ENCODE measurements around the gene SLC49A4.

The SLC49A4 gene

DNA sequence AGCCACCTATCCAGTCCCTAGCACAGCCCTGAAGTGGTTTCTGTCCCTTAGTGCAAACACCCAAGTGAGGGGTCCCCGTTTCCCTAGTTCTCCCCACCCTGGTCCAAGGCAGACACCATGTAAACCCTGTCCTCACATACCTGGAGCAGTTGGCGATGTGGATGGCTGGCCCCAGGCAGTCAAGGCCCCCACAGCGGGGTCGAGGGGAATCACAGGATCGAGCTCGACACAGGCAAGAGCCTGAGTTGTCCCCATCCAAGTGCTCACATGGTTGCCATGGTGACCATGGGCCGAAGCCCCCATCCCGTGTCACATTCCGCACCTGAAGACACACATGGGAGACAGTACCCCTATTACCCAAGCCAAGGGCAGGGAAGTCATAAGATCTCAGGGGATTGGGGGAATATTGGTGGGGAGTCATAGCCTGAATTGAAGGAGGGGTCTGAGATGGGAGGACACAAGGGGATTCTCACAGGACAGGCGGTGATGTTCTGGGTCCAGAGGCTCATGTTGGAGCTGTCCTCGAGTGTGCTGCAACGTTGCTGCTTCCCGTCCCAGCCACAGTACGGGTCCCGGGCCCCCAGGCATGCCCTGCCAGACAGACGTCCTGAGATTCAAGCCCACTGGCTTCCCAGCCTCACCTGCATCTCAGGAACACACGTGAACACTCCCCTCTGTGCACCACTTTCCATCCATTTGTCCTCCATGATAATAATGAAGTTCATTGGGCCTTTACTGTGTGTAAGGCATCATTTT, 120.6 kb downstream of the SLC49A4 start:
- Histone ChIP-seq H3K27me3 (ENCODE audit: insufficient read depth, low read length) (no peaks in the 10 kb centered on the region; the same call in 1 of the 2 replicates), H3K9ac (ENCODE audit: low read depth, low read length) (no peak overlapping the region), H3K9me3 (ENCODE audit: insufficient read depth, low read depth, low read length) (no peaks in the 10 kb centered on the region), H3K36me3 (ENCODE audit: insufficient read depth, low read depth, low read length) (peaks cover 12% of the 10 kb centered on the region; the same call in 1 of the 2 replicates), H3K27ac (ENCODE audit: low read length) (no peak overlapping the region), H3K4me3 (ENCODE audit: low read length) (no peak overlapping the region), H3K4me1 (ENCODE audit: insufficient read depth, low read length) (no peaks in the 10 kb centered on the region)

- H3K27me3 ChIP-seq (ENCODE audit: insufficient read depth, low read length) = peaks cover 5% of the 10 kb centered on the region
- no peaks in the 10 kb centered on the region for H3K9me3 ChIP-seq (ENCODE audit: insufficient read depth, low read depth, low read length)
- no peak overlapping the region for H3K9ac ChIP-seq (ENCODE audit: low read depth, low read length)
- H3K36me3 ChIP-seq (ENCODE audit: insufficient read depth, low read depth, low read length) = peaks cover 12% of the 10 kb centered on the region; the same call in 1 of the 2 replicates
- H3K4me1 ChIP-seq (ENCODE audit: insufficient read depth, low read length) = no peaks in the 10 kb centered on the region
- no peak overlapping the region for H3K27ac ChIP-seq (ENCODE audit: low read length)
- no peak overlapping the region for H3K4me3 ChIP-seq (ENCODE audit: low read length)
These were observed 121.2 kb downstream of the SLC49A4 start for GRCh38 chr3:122916084-122916483.

DNA sequence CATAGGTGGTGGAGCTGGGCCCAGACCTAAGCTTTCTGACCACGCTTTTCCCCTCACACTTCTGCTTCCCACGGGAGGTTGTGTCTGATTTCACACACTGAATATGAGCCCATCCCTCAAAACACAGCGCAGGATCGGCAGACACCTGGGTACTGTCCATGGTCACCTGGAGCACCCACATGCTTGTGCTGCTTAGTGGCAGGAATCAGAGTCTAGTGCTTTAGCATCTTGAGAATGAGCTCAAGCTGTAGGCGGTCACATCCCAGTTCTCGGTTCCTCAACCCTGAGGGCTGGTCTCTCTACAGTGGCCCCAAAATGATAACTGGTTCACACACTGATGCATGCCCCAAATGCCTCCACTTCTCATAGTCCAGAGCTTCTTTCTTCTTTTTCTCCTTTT, 121.7 kb downstream of the SLC49A4 start:
- H3K4me3 ChIP-seq (ENCODE audit: low read length) = no peak overlapping the region
- peaks cover 10% of the 10 kb centered on the region for H3K27me3 ChIP-seq (ENCODE audit: insufficient read depth, low read length)
- no peaks in the 10 kb centered on the region for H3K9me3 ChIP-seq (ENCODE audit: insufficient read depth, low read depth, low read length)
- H3K27ac ChIP-seq (ENCODE audit: low read length) = no peak overlapping the region
- H3K36me3 ChIP-seq (ENCODE audit: insufficient read depth, low read depth, low read length) = peaks cover 10% of the 10 kb centered on the region; the same call in 1 of the 2 replicates
- no peaks in the 10 kb centered on the region for H3K4me1 ChIP-seq (ENCODE audit: insufficient read depth, low read length)
- H3K9ac ChIP-seq (ENCODE audit: low read depth, low read length) = no peak overlapping the region

- no peaks in the 10 kb centered on the region for H3K9me3 ChIP-seq (ENCODE audit: insufficient read depth, low read depth, low read length)
- no peaks in the 10 kb centered on the region for H3K4me1 ChIP-seq (ENCODE audit: insufficient read depth, low read length)
- H3K9ac ChIP-seq (ENCODE audit: low read depth, low read length) = no peak overlapping the region
- no peak overlapping the region for H3K27ac ChIP-seq (ENCODE audit: low read length)
- no peak overlapping the region for H3K4me3 ChIP-seq (ENCODE audit: low read length)
- H3K36me3 ChIP-seq (ENCODE audit: insufficient read depth, low read depth, low read length) = peaks cover 2% of the 10 kb centered on the region; the same call in 1 of the 2 replicates
- H3K27me3 ChIP-seq (ENCODE audit: insufficient read depth, low read length) = peaks cover 18% of the 10 kb centered on the region
These were observed 122.5 kb downstream of the SLC49A4 start for GRCh38 chr3:122917412-122917811.

- Histone ChIP-seq H3K4me1 (ENCODE audit: insufficient read depth, low read length) (no peaks in the 10 kb centered on the region), H3K27me3 (ENCODE audit: insufficient read depth, low read length) (peaks cover 31% of the 10 kb centered on the region), H3K4me3 (ENCODE audit: low read length) (no peak overlapping the region), H3K27ac (ENCODE audit: low read length) (no peak overlapping the region), H3K36me3 (ENCODE audit: insufficient read depth, low read depth, low read length) (no peaks in the 10 kb centered on the region; the same call in 1 of the 2 replicates), H3K9me3 (ENCODE audit: insufficient read depth, low read depth, low read length) (no peaks in the 10 kb centered on the region), H3K9ac (ENCODE audit: low read depth, low read length) (no peak overlapping the region)
These were observed 123.9 kb downstream of the SLC49A4 start for GRCh38 chr3:122918576-122919290.

DNA sequence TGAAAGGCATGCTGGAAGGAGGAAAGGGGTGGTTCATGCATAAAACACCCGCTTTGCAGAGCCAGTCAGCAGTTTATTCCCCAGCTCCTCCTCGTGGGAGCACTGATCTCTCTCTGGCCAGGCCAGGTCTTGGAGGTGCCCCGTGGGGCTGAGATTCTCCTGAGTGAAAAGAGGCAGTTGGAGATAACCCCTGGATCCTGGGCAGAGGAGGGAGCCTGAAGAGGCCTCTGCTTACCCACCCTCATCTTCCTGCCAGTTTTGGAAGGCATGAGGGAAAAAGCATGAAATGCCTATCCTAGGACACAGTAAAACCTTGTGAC, 124.4 kb downstream of the SLC49A4 start:
- Histone ChIP-seq H3K36me3 (ENCODE audit: insufficient read depth, low read depth, low read length) (no peaks in the 10 kb centered on the region; the same call in 1 of the 2 replicates), H3K4me1 (ENCODE audit: insufficient read depth, low read length) (no peaks in the 10 kb centered on the region), H3K9ac (ENCODE audit: low read depth, low read length) (no peak overlapping the region), H3K4me3 (ENCODE audit: low read length) (no peak overlapping the region), H3K27ac (ENCODE audit: low read length) (no peak overlapping the region), H3K9me3 (ENCODE audit: insufficient read depth, low read depth, low read length) (no peaks in the 10 kb centered on the region), H3K27me3 (ENCODE audit: insufficient read depth, low read length) (peaks cover 34% of the 10 kb centered on the region)

GRCh38 chr3:122920986-122921385, 126.1 kb downstream of the SLC49A4 start:
- Histone ChIP-seq H3K9ac (ENCODE audit: low read depth, low read length) (no peak overlapping the region), H3K9me3 (ENCODE audit: insufficient read depth, low read depth, low read length) (no peaks in the 10 kb centered on the region), H3K36me3 (ENCODE audit: insufficient read depth, low read depth, low read length) (no peaks in the 10 kb centered on the region), H3K27me3 (ENCODE audit: insufficient read depth, low read length) (peaks cover 40% of the 10 kb centered on the region), H3K4me3 (ENCODE audit: low read length) (no peak overlapping the region), H3K27ac (ENCODE audit: low read length) (no peak overlapping the region), H3K4me1 (ENCODE audit: insufficient read depth, low read length) (no peaks in the 10 kb centered on the region)

GRCh38 chr3:122921791-122922651, 127.2 kb downstream of the SLC49A4 start:
- Histone ChIP-seq H3K4me1 (ENCODE audit: insufficient read depth, low read length) (no peaks in the 10 kb centered on the region), H3K4me3 (ENCODE audit: low read length) (peak overlapping the region; percentile 58), H3K9ac (ENCODE audit: low read depth, low read length) (no peak overlapping the region), H3K36me3 (ENCODE audit: insufficient read depth, low read depth, low read length) (no peaks in the 10 kb centered on the region), H3K27ac (ENCODE audit: low read length) (no peak overlapping the region), H3K27me3 (ENCODE audit: insufficient read depth, low read length) (peaks cover 40% of the 10 kb centered on the region), H3K9me3 (ENCODE audit: insufficient read depth, low read depth, low read length) (no peaks in the 10 kb centered on the region)

- H3K9me3 ChIP-seq (ENCODE audit: insufficient read depth, low read depth, low read length) = no peaks in the 10 kb centered on the region
- H3K27me3 ChIP-seq (ENCODE audit: insufficient read depth, low read length) = peaks cover 40% of the 10 kb centered on the region
- H3K27ac ChIP-seq (ENCODE audit: low read length) = no peak overlapping the region
- H3K36me3 ChIP-seq (ENCODE audit: insufficient read depth, low read depth, low read length) = no peaks in the 10 kb centered on the region
- no peaks in the 10 kb centered on the region for H3K4me1 ChIP-seq (ENCODE audit: insufficient read depth, low read length)
- H3K4me3 ChIP-seq (ENCODE audit: low read length) = no peak overlapping the region
- H3K9ac ChIP-seq (ENCODE audit: low read depth, low read length) = no peak overlapping the region
These were observed 128.7 kb downstream of the SLC49A4 start for GRCh38 chr3:122923611-122924010.

DNA sequence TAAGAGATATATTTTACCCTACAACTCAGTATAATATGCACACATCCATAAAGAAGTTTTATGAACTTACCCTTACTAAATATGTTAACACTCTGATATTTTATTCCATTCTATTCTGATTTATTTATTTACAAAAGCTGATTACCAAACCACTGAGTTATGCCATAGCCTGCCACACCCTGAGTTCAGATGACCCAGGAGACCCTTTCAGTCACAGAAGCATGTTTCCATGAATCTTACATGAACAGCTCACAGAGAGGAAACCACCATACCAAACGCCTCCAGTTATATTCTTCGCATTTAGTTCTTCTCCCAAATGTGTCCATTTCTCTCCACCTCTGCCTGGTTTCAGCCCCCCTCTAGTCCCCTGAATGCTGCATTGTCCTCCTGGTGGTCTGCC, 129.2 kb downstream of the SLC49A4 start:
- Histone ChIP-seq H3K9ac (ENCODE audit: low read depth, low read length) (no peak overlapping the region), H3K36me3 (ENCODE audit: insufficient read depth, low read depth, low read length) (no peaks in the 10 kb centered on the region), H3K9me3 (ENCODE audit: insufficient read depth, low read depth, low read length) (no peaks in the 10 kb centered on the region), H3K27ac (ENCODE audit: low read length) (no peak overlapping the region), H3K4me3 (ENCODE audit: low read length) (no peak overlapping the region), H3K27me3 (ENCODE audit: insufficient read depth, low read length) (peaks cover 40% of the 10 kb centered on the region), H3K4me1 (ENCODE audit: insufficient read depth, low read length) (no peaks in the 10 kb centered on the region)

- H3K4me3 ChIP-seq (ENCODE audit: low read length) = no peak overlapping the region
- no peaks in the 10 kb centered on the region for H3K9me3 ChIP-seq (ENCODE audit: insufficient read depth, low read depth, low read length)
- H3K36me3 ChIP-seq (ENCODE audit: insufficient read depth, low read depth, low read length) = no peaks in the 10 kb centered on the region
- H3K9ac ChIP-seq (ENCODE audit: low read depth, low read length) = no peak overlapping the region
- H3K4me1 ChIP-seq (ENCODE audit: insufficient read depth, low read length) = no peaks in the 10 kb centered on the region
- H3K27me3 ChIP-seq (ENCODE audit: insufficient read depth, low read length) = peaks cover 38% of the 10 kb centered on the region
- H3K27ac ChIP-seq (ENCODE audit: low read length) = no peak overlapping the region
These were observed 130.9 kb downstream of the SLC49A4 start for GRCh38 chr3:122925756-122926155.
